M059J (cell line): Measurements from ENCODE around the gene AGMO. TPM values are rescaled to one million over a fixed set of nuclear protein-coding genes. Genes with fewer than 3 reads are reported as not detected.
"Not testable (repeated sequence)": the region's sequence is repeated elsewhere in the genome, so short reads cannot be mapped to it uniquely, and the experiment has no call there.

Experiments used
- DNase-seq: peaks from one replicate; pipeline ENCODE4 v3.0.0-alpha.2; 2012; ENCODE audit warnings: low read depth
- total RNA-seq: library from RNA; depleted of rRNA; stranded (reverse); fragments of >200 nt; shearing (Covaris generic); gene quantifications from 2 replicates; pipeline ENCODE4 v1.2.3, GENCODE V29; 2014

Gene AGMO
- total RNA-seq, 1 experiment from 2014 or later = not detected

GRCh38 chr7:15323550-15323949 lies 238.3 kb downstream of the AGMO start:
- peak; percentile 3 for DNase-seq

- DNase-seq = no peak
Observed at GRCh38 chr7:15317215-15317614, 244.6 kb downstream of the AGMO start.

- DNase-seq = no peak
Observed at GRCh38 chr7:15315678-15316077, 246.1 kb downstream of the AGMO start.

- no peak for DNase-seq
Observed at GRCh38 chr7:15314922-15315321, 246.9 kb downstream of the AGMO start.

- DNase-seq = no peak
Observed at GRCh38 chr7:15313361-15313760, 248.5 kb downstream of the AGMO start.

- DNase-seq = no peak
Observed at GRCh38 chr7:15309872-15310271, 251.9 kb downstream of the AGMO start.

- DNase-seq = no peak
Observed at GRCh38 chr7:15308821-15309220, 253.0 kb downstream of the AGMO start.

- DNase-seq = no peak
Observed at GRCh38 chr7:15306296-15306695, 255.5 kb downstream of the AGMO start.

GRCh38 chr7:15305002-15305600 lies 256.7 kb downstream of the AGMO start:
- DNase-seq = peak; percentile 57

- DNase-seq = no peak
Observed at GRCh38 chr7:15303357-15303756, 258.5 kb downstream of the AGMO start.

GRCh38 chr7:15300986-15301385 lies 260.8 kb downstream of the AGMO start:
- not testable (repeated sequence) for DNase-seq

- DNase-seq = no peak
Observed at GRCh38 chr7:15292138-15292537, 269.7 kb downstream of the AGMO start.

- peak; percentile 18 for DNase-seq
Observed at GRCh38 chr7:15291699-15292098, 270.1 kb downstream of the AGMO start.

- DNase-seq = no peak
Observed at GRCh38 chr7:15288741-15289140, 273.1 kb downstream of the AGMO start.

GRCh38 chr7:15284396-15284795 lies 277.4 kb downstream of the AGMO start:
- no peak for DNase-seq

GRCh38 chr7:15280078-15280733 lies 281.6 kb downstream of the AGMO start:
- DNase-seq = no peak

- DNase-seq = no peak
Observed at GRCh38 chr7:15279640-15280039, 282.2 kb downstream of the AGMO start.

- no peak for DNase-seq
Observed at GRCh38 chr7:15257689-15258088, 304.1 kb downstream of the AGMO start.

GRCh38 chr7:15252181-15252580 lies 309.6 kb downstream of the AGMO start:
- DNase-seq = no peak

GRCh38 chr7:15248514-15248913 lies 313.3 kb downstream of the AGMO start:
- no peak for DNase-seq

GRCh38 chr7:15245831-15246230 lies 316.0 kb downstream of the AGMO start:
- DNase-seq = no peak

GRCh38 chr7:15239801-15240200 lies 322.0 kb downstream of the AGMO start:
- no peak for DNase-seq

GRCh38 chr7:15236952-15237351 lies 324.9 kb downstream of the AGMO start:
- no peak for DNase-seq

- no peak for DNase-seq
Observed at GRCh38 chr7:15234431-15234830, 327.4 kb downstream of the AGMO start.
